Ovary (tissue), 3 donors: Measurements from ENCODE around the gene AP5M1.
"Not testable (repeated sequence)": the region's sequence is repeated elsewhere in the genome, so short reads cannot be mapped to it uniquely, and the experiment has no call there.

ENCODE experiments used
- CTCF ChIP-seq, 3 donors: fragments of 450-650 bp in 2 of 3; fragments of 200-600 bp in 1 of 3; IDR thresholded peaks; one replicate each; pipeline versions ENCODE4 v1.5.1 to v1.8.0; 2016 to 2022; ENCODE audit warnings: antibody characterized with exemption in 3 of 3, mild to moderate bottlenecking in 1 of 3
- EP300 ChIP-seq: sonication (generic); formaldehyde crosslinking; IDR thresholded peaks from one replicate; pipeline ENCODE4 v1.6.1; 2017; ENCODE audit warnings: antibody characterized with exemption
- POLR2A ChIP-seq: fragments of 450-650 bp; IDR thresholded peaks from one replicate; pipeline ENCODE4 v1.6.1; 2017; ENCODE audit warnings: antibody characterized with exemption, mild to moderate bottlenecking, moderate library complexity
- donor health status: DM: no; HTN: no; CAD: no.

GRCh38 chr14:57332475-57332874 lies 63.7 kb downstream of the AP5M1 start:
- TF ChIP-seq POLR2A; CTCF (IDR thresholded peaks at IDR 0.05); EP300: not testable (repeated sequence)
